ENCODE measurements around the gene AIFM2.

GRCh38 chr10:70114902-70115301, 17.7 kb downstream of the AIFM2 start:
- no peak for TF ChIP-seq POLR2A (IDR thresholded peaks at IDR 0.05; ENCODE audit: low read depth, low read length)
- TF ChIP-seq POLR2AphosphoS5 (IDR thresholded peaks at IDR 0.05; ENCODE audit: low read depth, low read length), result no peak
- TF ChIP-seq TAF1 (IDR thresholded peaks at IDR 0.05; ENCODE audit: borderline replicate concordance, low read depth, low read length), result no peak
